Astrocyte (in vitro differentiated cells and primary cell): ENCODE measurements around the gene ZNF837. TPM values are rescaled to one million over a fixed set of nuclear protein-coding genes. Genes with fewer than 3 reads are reported as not detected.

ENCODE experiments used
- DNase-seq: peaks from one replicate; pipeline ENCODE4 v3.0.0-alpha.2; 2010; ENCODE audit warnings: low read depth
- FAIRE-seq: peaks from 2 replicates; lab custom pipeline; 2011; peaks lifted over from hg19 to GRCh38; lab: Jason Lieb, UNC
- H2AFZ ChIP-seq: 2 replicates; pipeline ENCODE4 v1.6.0; 2012; ENCODE audit warnings: low read depth, low read length, inconsistent platforms
- H3K27ac ChIP-seq: 2 replicates; pipeline ENCODE4 v1.5.1; 2011; ENCODE audit warnings: low read depth, low read length, inconsistent platforms
- H3K27me3 ChIP-seq: 2 replicates; pipeline ENCODE4 v1.6.0; 2011; ENCODE audit warnings: low read length, inconsistent platforms; ENCODE audit not compliant: insufficient read depth
- H3K36me3 ChIP-seq: 2 replicates; pipeline ENCODE4 v1.5.1; 2011; ENCODE audit warnings: low read length, inconsistent platforms; ENCODE audit not compliant: insufficient read depth
- H3K4me1 ChIP-seq: 2 replicates; pipeline ENCODE4 v1.5.1; 2011; ENCODE audit warnings: low read length, inconsistent platforms; ENCODE audit not compliant: insufficient read depth
- H3K4me2 ChIP-seq: 2 replicates; pipeline ENCODE4 v1.6.0; 2012; ENCODE audit warnings: low read length, inconsistent platforms
- H3K4me3 ChIP-seq: 2 replicates; pipeline ENCODE4 v1.5.1; 2011; ENCODE audit warnings: low read depth, mild to moderate bottlenecking, low read length, inconsistent platforms; ENCODE audit not compliant: insufficient read depth
- H3K79me2 ChIP-seq: 2 replicates; pipeline ENCODE4 v1.6.0; 2012; ENCODE audit warnings: mild to moderate bottlenecking, low read length, inconsistent platforms; ENCODE audit not compliant: insufficient read depth
- H3K9ac ChIP-seq: 2 replicates; pipeline ENCODE4 v1.6.0; 2012; ENCODE audit warnings: mild to moderate bottlenecking, low read length, inconsistent platforms
- H3K9me3 ChIP-seq: 2 replicates; pipeline ENCODE4 v1.5.1; 2012; ENCODE audit warnings: low read depth, mild to moderate bottlenecking, low read length, inconsistent platforms; ENCODE audit not compliant: insufficient read depth
- H4K20me1 ChIP-seq: 2 replicates; pipeline ENCODE4 v1.6.0; 2012; ENCODE audit warnings: low read length, inconsistent platforms; ENCODE audit not compliant: insufficient read depth
- H3K27ac Mint-ChIP-seq: one replicate; pipeline ENCODE4 v1.8.0; 2021; ENCODE audit warnings: mild to moderate bottlenecking, mixed read lengths; ENCODE audit not compliant: unreplicated experiment
- H3K27me3 Mint-ChIP-seq: one replicate; pipeline ENCODE4 v1.8.0; 2021; ENCODE audit warnings: low read depth, mixed read lengths; ENCODE audit not compliant: unreplicated experiment
- H3K36me3 Mint-ChIP-seq: one replicate; pipeline ENCODE4 v1.8.0; 2021; ENCODE audit warnings: low read depth, mixed read lengths; ENCODE audit not compliant: unreplicated experiment
- H3K4me1 Mint-ChIP-seq: one replicate; pipeline ENCODE4 v1.8.0; 2021; ENCODE audit warnings: low read depth, mixed read lengths; ENCODE audit not compliant: unreplicated experiment
- H3K4me3 Mint-ChIP-seq: one replicate; pipeline ENCODE4 v1.8.0; 2021; ENCODE audit warnings: mild to moderate bottlenecking, moderate library complexity, mixed read lengths; ENCODE audit not compliant: unreplicated experiment
- H3K9me3 Mint-ChIP-seq: one replicate; pipeline ENCODE4 v1.8.0; 2021; ENCODE audit warnings: mild to moderate bottlenecking, mixed read lengths; ENCODE audit not compliant: unreplicated experiment
- CTCF ChIP-seq: IDR thresholded peaks from 2 replicates; pipeline ENCODE4 v1.5.1; 2011; ENCODE audit warnings: low read depth, mild to moderate bottlenecking, inconsistent platforms, low read length, moderate library complexity; ENCODE audit not compliant: insufficient read depth
- EZH2 ChIP-seq: IDR thresholded peaks from 2 replicates; pipeline ENCODE4 v1.6.1; 2012; ENCODE audit warnings: mild to moderate bottlenecking, low read length, inconsistent platforms; ENCODE audit not compliant: insufficient read depth
- total RNA-seq: library from RNA; stranded (reverse); gene quantifications from 2 replicates; pipeline ENCODE4 v1.2.1, GENCODE V29; 2021

ZNF837 gene
- total RNA-seq, 1 donor from 2014 or later = 2.4 TPM

- H3K27ac Mint-ChIP-seq = no peak overlapping the region
- Histone ChIP-seq H4K20me1 (no peaks in the 10 kb centered on the region), H3K79me2 (no peaks in the 10 kb centered on the region), H3K4me3 (no peak overlapping the region), H3K27me3 (no peaks in the 10 kb centered on the region), H3K4me2 (no peak overlapping the region), H3K27ac (no peak overlapping the region), H3K4me1 (no peaks in the 10 kb centered on the region), H3K36me3 (no peaks in the 10 kb centered on the region), H2AFZ (no peak overlapping the region), H3K9ac (no peak overlapping the region), H3K9me3 (peaks cover 20% of the 10 kb centered on the region)
- no peak for DNase-seq
- no peaks in the 10 kb centered on the region for H3K4me1 Mint-ChIP-seq
- no peak overlapping the region for H3K4me3 Mint-ChIP-seq
- FAIRE-seq = no peak
- TF ChIP-seq CTCF = no peak
- TF ChIP-seq EZH2 = no peak
- peaks cover 8% of the 10 kb centered on the region for H3K9me3 Mint-ChIP-seq
- no peaks in the 10 kb centered on the region for H3K27me3 Mint-ChIP-seq
- peaks cover 50% of the 10 kb centered on the region for H3K36me3 Mint-ChIP-seq
Measured at GRCh38 chr19:58338825-58339558, 41.8 kb downstream of the ZNF837 start.

- H3K79me2 ChIP-seq = no peaks in the 10 kb centered on the region
- H3K27me3 ChIP-seq = no peaks in the 10 kb centered on the region
- FAIRE-seq (no peak), DNase-seq (no peak)
- Mint-ChIP-seq H3K27ac (no peak overlapping the region), H3K9me3 (peaks cover 8% of the 10 kb centered on the region), H3K4me1 (no peaks in the 10 kb centered on the region), H3K4me3 (no peak overlapping the region), H3K36me3 (peaks cover 46% of the 10 kb centered on the region), H3K27me3 (no peaks in the 10 kb centered on the region)
- no peak overlapping the region for H3K4me2 ChIP-seq
- H3K9me3 ChIP-seq = peaks cover 20% of the 10 kb centered on the region
- no peaks in the 10 kb centered on the region for H3K4me1 ChIP-seq
- no peak overlapping the region for H2AFZ ChIP-seq
- H4K20me1 ChIP-seq = no peaks in the 10 kb centered on the region
- no peak overlapping the region for H3K4me3 ChIP-seq
- no peak overlapping the region for H3K27ac ChIP-seq
- H3K36me3 ChIP-seq = no peaks in the 10 kb centered on the region
- H3K9ac ChIP-seq = no peak overlapping the region
- TF ChIP-seq EZH2 (no peak), CTCF (no peak)
Measured at GRCh38 chr19:58338336-58338735, 42.5 kb downstream of the ZNF837 start.

- no peaks in the 10 kb centered on the region for H3K27me3 Mint-ChIP-seq
- no peaks in the 10 kb centered on the region for H3K4me1 Mint-ChIP-seq
- Histone ChIP-seq H3K36me3 (no peaks in the 10 kb centered on the region), H2AFZ (no peak overlapping the region), H3K9me3 (peaks cover 20% of the 10 kb centered on the region), H3K4me1 (no peaks in the 10 kb centered on the region), H4K20me1 (no peaks in the 10 kb centered on the region), H3K27ac (no peak overlapping the region), H3K27me3 (no peaks in the 10 kb centered on the region), H3K4me2 (no peak overlapping the region), H3K79me2 (no peaks in the 10 kb centered on the region), H3K4me3 (no peak overlapping the region), H3K9ac (no peak overlapping the region)
- H3K4me3 Mint-ChIP-seq = no peak overlapping the region
- TF ChIP-seq CTCF = no peak
- TF ChIP-seq EZH2 = no peak
- H3K27ac Mint-ChIP-seq = no peak overlapping the region
- FAIRE-seq (no peak), DNase-seq (no peak)
- peaks cover 8% of the 10 kb centered on the region for H3K9me3 Mint-ChIP-seq
- H3K36me3 Mint-ChIP-seq = peaks cover 44% of the 10 kb centered on the region
Measured at GRCh38 chr19:58336820-58337219, 44.0 kb downstream of the ZNF837 start.
